ENCODE data around the gene CTSH.

The CTSH gene

GRCh38 chr15:78944669-78945407 lies at the start of gene CTSH:
CTSH (minus strand) TSS chr15:78945046; CDS start chr15:78944981, 65 bp downstream.
- DNase-seq, result peak; percentile 79

- DNase-seq, result no peak
Observed at GRCh38 chr15:78993931-78994530, 49.2 kb upstream of the CTSH start.

- no peak for DNase-seq
Observed at GRCh38 chr15:78993257-78993930, 48.5 kb upstream of the CTSH start.

- DNase-seq, result no peak
Observed at GRCh38 chr15:78992416-78993256, 47.8 kb upstream of the CTSH start.

- DNase-seq, result no peak
Observed at GRCh38 chr15:78991879-78992278, 47.0 kb upstream of the CTSH start.

GRCh38 chr15:78991476-78991875 lies 46.6 kb upstream of the CTSH start:
- DNase-seq, result no peak

- DNase-seq, result no peak
Observed at GRCh38 chr15:78990278-78990677, 45.4 kb upstream of the CTSH start.

GRCh38 chr15:78989701-78990240 lies 44.9 kb upstream of the CTSH start:
- no peak for DNase-seq

GRCh38 chr15:78988361-78988911 lies 43.6 kb upstream of the CTSH start:
- DNase-seq, result no peak

GRCh38 chr15:78987556-78988360 lies 42.9 kb upstream of the CTSH start:
- no peak for DNase-seq

- DNase-seq, result no peak
Observed at GRCh38 chr15:78985859-78986475, 41.1 kb upstream of the CTSH start.

GRCh38 chr15:78984041-78984440 lies 39.2 kb upstream of the CTSH start:
- DNase-seq, result no peak

- DNase-seq, result no peak
Observed at GRCh38 chr15:78983146-78983918, 38.5 kb upstream of the CTSH start.

- DNase-seq, result no peak
Observed at GRCh38 chr15:78982736-78983135, 37.9 kb upstream of the CTSH start.

- DNase-seq, result no peak
Observed at GRCh38 chr15:78981532-78982313, 36.9 kb upstream of the CTSH start.

GRCh38 chr15:78979456-78980320 lies 34.8 kb upstream of the CTSH start:
- DNase-seq, result peak; percentile 78

GRCh38 chr15:78978601-78979179 lies 33.8 kb upstream of the CTSH start:
- DNase-seq, result no peak

All from COR-L47 (cell line).